ENCODE measurements around the gene LAMA2.
A peak's percentile ranks its signal among the peaks of the same experiment; 100 is the strongest.

LAMA2 gene

DNA sequence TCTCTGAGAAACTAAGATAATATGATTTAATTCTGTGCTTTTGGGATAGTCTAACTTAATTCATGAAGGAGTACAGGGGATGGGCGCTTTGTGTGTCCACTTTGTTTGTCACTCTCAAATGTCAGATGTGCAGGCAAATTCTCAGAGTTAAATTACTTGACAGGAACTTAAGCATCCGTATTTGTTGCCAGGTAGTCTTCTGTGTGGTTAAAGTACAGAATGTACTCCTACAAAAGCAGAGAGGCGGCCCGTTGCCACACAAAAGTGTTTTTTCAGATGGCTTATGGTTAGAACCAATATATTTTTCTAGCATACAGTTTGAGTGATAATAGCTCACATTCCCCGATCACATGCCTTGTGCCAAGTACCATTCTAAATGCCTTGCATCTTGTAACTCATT is 234.4 kb downstream of the LAMA2 start:
- no peak overlapping the region for H3K9ac ChIP-seq (ENCODE audit: low read length in 2 of 2)
- H3K27ac ChIP-seq (ENCODE audit: low read length) = no peak overlapping the region
- H3K4me3 ChIP-seq (ENCODE audit: low read length in 2 of 2) = no peak overlapping the region
- no peaks in the 10 kb centered on the region for H3K4me1 ChIP-seq (ENCODE audit: control insufficient read depth, insufficient read depth, low read length)
- H3K36me3 ChIP-seq (ENCODE audit: control insufficient read depth in 2 of 2, insufficient read depth in 2 of 2, low read length in 2 of 2) = no peaks in the 10 kb centered on the region
- H3K9me3 ChIP-seq (ENCODE audit: control insufficient read depth in 2 of 2, low read length in 2 of 2) = no peaks in the 10 kb centered on the region
- no peaks in the 10 kb centered on the region for H3K27me3 ChIP-seq (ENCODE audit: control insufficient read depth in 1 of 2, insufficient read depth in 2 of 2, low read length in 2 of 2)

DNA sequence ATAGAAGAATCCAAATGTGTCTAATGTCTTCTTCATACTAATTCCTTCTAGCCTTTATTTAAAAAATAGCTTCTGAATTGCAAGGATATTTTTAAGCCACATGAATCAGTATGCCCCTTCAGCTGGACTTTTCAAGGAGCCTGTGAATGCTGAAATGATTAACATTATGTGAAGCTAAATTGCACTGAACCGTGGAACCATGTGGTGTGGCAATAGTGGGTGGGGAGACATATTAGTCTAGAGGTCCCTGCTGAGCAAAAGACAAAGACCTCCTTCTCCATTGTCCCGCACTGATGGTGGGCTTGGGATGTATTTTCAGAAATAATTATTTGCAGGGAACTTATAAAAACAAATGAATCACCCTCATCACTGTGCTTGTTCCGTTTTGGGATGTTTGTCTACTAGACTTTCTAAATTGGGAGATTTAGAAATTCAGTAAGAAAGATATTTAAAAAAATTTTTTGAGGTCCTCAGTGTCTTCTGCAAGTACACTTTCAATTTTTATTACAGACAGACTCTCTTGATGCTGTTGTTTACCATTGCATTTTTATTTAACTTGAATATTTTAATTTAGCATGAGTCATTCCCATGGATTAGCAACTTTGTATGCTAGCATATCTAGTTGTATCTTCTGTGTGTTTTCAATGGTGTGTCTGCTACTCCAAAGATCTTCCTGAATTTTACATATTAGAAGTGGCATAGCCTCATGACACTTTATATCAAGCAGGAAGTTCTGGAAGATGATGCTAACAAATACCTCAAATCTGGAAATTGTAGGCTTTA is 238.1 kb downstream of the LAMA2 start:
- H3K9me3 ChIP-seq (ENCODE audit: control insufficient read depth in 2 of 2, low read length in 2 of 2) = no peaks in the 10 kb centered on the region
- H3K27ac ChIP-seq (ENCODE audit: low read length) = no peak overlapping the region
- no peaks in the 10 kb centered on the region for H3K4me1 ChIP-seq (ENCODE audit: control insufficient read depth, insufficient read depth, low read length)

DNA sequence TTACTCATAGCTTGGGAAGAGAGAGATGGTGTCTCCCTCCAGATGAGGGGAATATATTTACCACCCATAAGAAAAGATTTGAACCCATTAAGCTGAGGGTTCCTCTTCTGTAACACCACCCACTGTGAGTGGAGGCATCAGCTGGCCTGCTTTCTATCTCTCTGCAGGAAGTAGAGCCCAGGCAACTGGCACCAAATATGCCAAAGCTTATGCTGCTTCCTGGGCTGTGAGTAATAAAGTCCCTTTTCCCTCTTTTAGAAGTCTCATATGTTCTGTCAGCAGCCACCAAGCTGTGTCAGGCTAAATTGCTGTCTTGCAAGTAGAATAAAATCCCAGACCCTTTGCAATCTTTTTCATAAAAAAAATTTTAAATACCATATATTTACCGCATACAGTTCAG is 241.4 kb downstream of the LAMA2 start:
- Histone ChIP-seq H3K9me3 (ENCODE audit: control insufficient read depth in 2 of 2, low read length in 2 of 2) (no peaks in the 10 kb centered on the region), H3K36me3 (ENCODE audit: control insufficient read depth in 2 of 2, insufficient read depth in 2 of 2, low read length in 2 of 2) (no peaks in the 10 kb centered on the region), H3K9ac (ENCODE audit: low read length in 2 of 2) (no peak overlapping the region), H3K4me1 (ENCODE audit: control insufficient read depth, insufficient read depth, low read length) (no peaks in the 10 kb centered on the region), H3K4me3 (ENCODE audit: low read length in 2 of 2) (no peak overlapping the region), H3K27me3 (ENCODE audit: control insufficient read depth in 1 of 2, insufficient read depth in 2 of 2, low read length in 2 of 2) (no peaks in the 10 kb centered on the region), H3K27ac (ENCODE audit: low read length) (no peak overlapping the region)

More for the DNA sequence above, 238.1 kb downstream of the LAMA2 start:
- Histone ChIP-seq H3K27me3 (ENCODE audit: control insufficient read depth in 1 of 2, insufficient read depth in 2 of 2, low read length in 2 of 2) (no peaks in the 10 kb centered on the region), H3K36me3 (ENCODE audit: control insufficient read depth in 2 of 2, insufficient read depth in 2 of 2, low read length in 2 of 2) (no peaks in the 10 kb centered on the region), H3K4me3 (ENCODE audit: low read length in 2 of 2) (no peak overlapping the region), H3K9ac (ENCODE audit: low read length in 2 of 2) (no peak overlapping the region)

DNA sequence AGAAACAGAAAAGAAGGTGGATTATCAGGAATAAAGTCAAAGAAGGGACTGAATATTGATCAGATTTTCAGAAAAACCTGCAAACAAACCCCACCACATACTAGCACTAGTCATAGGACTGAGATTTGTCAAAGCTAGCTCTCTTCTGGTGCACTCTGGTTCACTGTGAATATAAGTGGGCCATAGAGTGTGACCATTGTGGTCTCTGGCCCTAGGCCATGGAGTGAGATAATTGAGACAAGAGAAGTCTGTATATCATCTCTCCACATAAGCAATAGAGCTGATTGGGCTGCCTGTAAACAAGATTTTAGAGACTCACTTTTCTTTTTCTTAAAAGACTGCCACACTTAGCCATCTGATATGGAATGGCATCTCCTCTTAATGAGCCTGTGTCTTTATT is 247.2 kb downstream of the LAMA2 start:
- no peaks in the 10 kb centered on the region for H3K4me1 ChIP-seq (ENCODE audit: control insufficient read depth, insufficient read depth, low read length)
- H3K27ac ChIP-seq (ENCODE audit: low read length) = no peak overlapping the region
- no peak overlapping the region for H3K4me3 ChIP-seq (ENCODE audit: low read length in 2 of 2)
- no peaks in the 10 kb centered on the region for H3K36me3 ChIP-seq (ENCODE audit: control insufficient read depth in 2 of 2, insufficient read depth in 2 of 2, low read length in 2 of 2)
- no peaks in the 10 kb centered on the region for H3K9me3 ChIP-seq (ENCODE audit: control insufficient read depth in 2 of 2, low read length in 2 of 2)
- H3K9ac ChIP-seq (ENCODE audit: low read length in 2 of 2) = no peak overlapping the region
- no peaks in the 10 kb centered on the region for H3K27me3 ChIP-seq (ENCODE audit: control insufficient read depth in 1 of 2, insufficient read depth in 2 of 2, low read length in 2 of 2)

DNA sequence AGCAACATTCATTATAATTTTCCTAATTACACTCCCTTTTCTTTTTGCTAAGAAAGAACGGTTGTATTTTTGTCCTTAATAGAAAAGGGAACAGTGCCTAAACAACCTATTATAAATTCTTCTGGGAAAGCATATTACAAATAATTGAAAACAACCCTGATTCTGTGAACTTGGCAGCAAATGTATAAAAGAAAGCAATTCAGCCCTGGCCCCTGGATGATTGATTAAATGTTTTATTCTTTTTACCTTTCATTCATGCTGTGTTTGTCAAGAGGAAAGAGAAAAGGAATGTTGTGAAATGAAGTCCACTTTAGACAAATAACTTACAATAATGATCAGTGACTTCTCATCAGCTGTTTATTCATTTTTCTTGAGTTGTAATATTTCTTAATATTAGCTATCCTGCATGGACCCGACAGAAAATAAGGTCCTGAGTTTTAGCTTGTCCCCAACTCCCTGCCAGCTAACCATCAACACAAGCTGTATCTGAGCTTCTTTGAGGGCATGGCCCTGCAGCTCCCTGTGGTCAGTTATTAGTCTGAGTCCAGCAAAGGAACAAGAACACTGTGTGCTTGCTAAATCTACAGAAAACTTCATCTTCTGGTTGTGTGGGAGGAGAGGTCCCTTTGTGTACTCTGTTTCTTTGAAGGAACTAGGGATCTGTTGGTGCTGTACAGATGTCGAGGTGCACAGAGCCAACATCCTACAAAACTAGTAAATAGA is 248.2 kb downstream of the LAMA2 start:
- Histone ChIP-seq H3K27me3 (ENCODE audit: control insufficient read depth in 1 of 2, insufficient read depth in 2 of 2, low read length in 2 of 2) (no peaks in the 10 kb centered on the region), H3K27ac (ENCODE audit: low read length) (no peak overlapping the region), H3K4me3 (ENCODE audit: low read length in 2 of 2) (no peak overlapping the region), H3K36me3 (ENCODE audit: control insufficient read depth in 2 of 2, insufficient read depth in 2 of 2, low read length in 2 of 2) (no peaks in the 10 kb centered on the region), H3K9ac (ENCODE audit: low read length in 2 of 2) (no peak overlapping the region), H3K9me3 (ENCODE audit: control insufficient read depth in 2 of 2, low read length in 2 of 2) (no peaks in the 10 kb centered on the region), H3K4me1 (ENCODE audit: control insufficient read depth, insufficient read depth, low read length) (no peaks in the 10 kb centered on the region)

DNA sequence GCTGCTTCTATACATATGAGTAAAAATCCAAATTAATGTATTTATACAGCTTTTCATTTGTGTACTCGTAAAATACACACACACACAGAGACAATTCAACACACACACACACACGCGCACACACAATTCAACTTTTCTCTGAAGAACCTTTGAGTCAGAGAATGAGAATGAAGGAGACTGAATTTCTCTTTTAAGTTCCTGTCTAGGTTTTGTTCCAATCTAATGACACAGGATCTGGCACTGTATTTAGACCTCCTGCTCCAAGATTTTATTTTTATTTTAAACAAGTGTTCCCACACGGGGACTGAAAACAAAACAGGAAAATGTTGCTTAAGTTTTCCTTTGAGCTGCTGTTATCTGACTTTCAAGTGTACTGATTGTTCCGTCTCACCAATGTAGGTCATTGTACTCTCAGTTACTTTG is 250.8 kb downstream of the LAMA2 start:
- H3K4me3 ChIP-seq (ENCODE audit: low read length in 2 of 2) = no peak overlapping the region
- no peaks in the 10 kb centered on the region for H3K36me3 ChIP-seq (ENCODE audit: control insufficient read depth in 2 of 2, insufficient read depth in 2 of 2, low read length in 2 of 2)
- no peaks in the 10 kb centered on the region for H3K9me3 ChIP-seq (ENCODE audit: control insufficient read depth in 2 of 2, low read length in 2 of 2)

DNA sequence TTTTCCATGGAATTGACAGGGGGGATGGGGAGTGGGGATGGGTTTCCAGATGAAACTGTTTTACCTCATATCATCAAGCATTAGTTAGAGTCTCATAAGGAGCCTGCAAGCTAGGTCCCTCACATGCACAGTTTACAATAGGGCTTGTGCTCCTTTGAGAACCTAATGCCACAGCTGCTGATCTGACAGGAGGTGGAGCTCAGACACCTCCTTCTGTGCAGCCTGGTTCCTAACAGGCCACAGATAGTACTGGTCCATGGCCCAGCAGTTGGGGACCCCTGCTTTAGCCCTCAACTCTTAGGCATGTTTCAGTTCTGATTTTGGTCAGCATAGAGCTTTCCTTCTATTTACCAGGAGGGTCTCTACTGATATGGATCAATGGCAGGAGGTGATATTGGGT is 251.6 kb downstream of the LAMA2 start:
- no peaks in the 10 kb centered on the region for H3K4me1 ChIP-seq (ENCODE audit: control insufficient read depth, insufficient read depth, low read length)

More for the DNA sequence above, 250.8 kb downstream of the LAMA2 start:
- Histone ChIP-seq H3K9ac (ENCODE audit: low read length in 2 of 2) (no peak overlapping the region), H3K27ac (ENCODE audit: low read length) (no peak overlapping the region), H3K4me1 (ENCODE audit: control insufficient read depth, insufficient read depth, low read length) (no peaks in the 10 kb centered on the region), H3K27me3 (ENCODE audit: control insufficient read depth in 1 of 2, insufficient read depth in 2 of 2, low read length in 2 of 2) (no peaks in the 10 kb centered on the region)

DNA sequence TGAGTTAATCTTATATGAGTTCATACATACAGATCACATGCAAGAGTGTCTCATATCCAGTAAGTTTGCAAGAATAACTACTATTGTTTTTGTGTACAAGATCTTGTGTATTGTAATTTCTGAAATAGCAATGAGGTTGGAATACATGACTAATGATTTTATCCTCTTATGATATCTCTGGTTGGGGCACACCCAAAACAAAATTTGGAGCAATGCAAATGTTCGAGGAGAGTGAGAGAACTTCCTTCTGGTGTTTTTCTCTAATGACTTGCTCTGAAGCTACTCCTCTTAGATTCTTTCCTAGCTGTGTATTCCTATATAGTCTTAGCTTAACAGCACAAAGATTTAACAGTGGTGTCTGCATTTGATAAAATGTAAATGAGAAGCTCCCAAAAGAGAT is 252.5 kb downstream of the LAMA2 start:
- Histone ChIP-seq H3K9me3 (ENCODE audit: control insufficient read depth in 2 of 2, low read length in 2 of 2) (no peaks in the 10 kb centered on the region), H3K36me3 (ENCODE audit: control insufficient read depth in 2 of 2, insufficient read depth in 2 of 2, low read length in 2 of 2) (no peaks in the 10 kb centered on the region), H3K27me3 (ENCODE audit: control insufficient read depth in 1 of 2, insufficient read depth in 2 of 2, low read length in 2 of 2) (no peaks in the 10 kb centered on the region), H3K27ac (ENCODE audit: low read length) (no peak overlapping the region), H3K9ac (ENCODE audit: low read length in 2 of 2) (no peak overlapping the region), H3K4me3 (ENCODE audit: low read length in 2 of 2) (no peak overlapping the region), H3K4me1 (ENCODE audit: control insufficient read depth, insufficient read depth, low read length) (no peaks in the 10 kb centered on the region)

More for the DNA sequence above, 251.6 kb downstream of the LAMA2 start:
- Histone ChIP-seq H3K27me3 (ENCODE audit: control insufficient read depth in 1 of 2, insufficient read depth in 2 of 2, low read length in 2 of 2) (no peaks in the 10 kb centered on the region), H3K9ac (ENCODE audit: low read length in 2 of 2) (no peak overlapping the region), H3K9me3 (ENCODE audit: control insufficient read depth in 2 of 2, low read length in 2 of 2) (no peaks in the 10 kb centered on the region), H3K4me3 (ENCODE audit: low read length in 2 of 2) (no peak overlapping the region), H3K36me3 (ENCODE audit: control insufficient read depth in 2 of 2, insufficient read depth in 2 of 2, low read length in 2 of 2) (no peaks in the 10 kb centered on the region), H3K27ac (ENCODE audit: low read length) (peak overlapping the region; percentile 31)

DNA sequence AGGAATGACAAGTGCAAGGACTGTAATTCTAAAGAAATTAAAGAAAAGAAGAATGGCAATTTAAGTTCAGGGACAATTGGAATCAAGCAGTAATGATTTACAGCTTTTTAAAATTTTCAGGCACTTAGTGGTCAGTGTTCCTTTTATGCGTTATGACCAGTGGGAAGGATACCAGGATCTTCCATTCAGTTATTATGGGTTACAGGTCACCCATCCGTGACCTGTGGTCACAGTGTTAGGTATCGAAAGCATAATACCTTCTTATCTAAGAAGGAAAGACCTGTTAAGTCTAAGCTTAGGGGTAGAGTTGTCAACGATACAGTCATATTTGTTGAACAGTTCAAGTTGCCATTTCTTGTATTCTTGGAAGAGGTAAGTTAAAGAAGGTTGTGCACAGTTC is 253.8 kb downstream of the LAMA2 start:
- Histone ChIP-seq H3K4me1 (ENCODE audit: control insufficient read depth, insufficient read depth, low read length) (no peaks in the 10 kb centered on the region), H3K27me3 (ENCODE audit: control insufficient read depth in 1 of 2, insufficient read depth in 2 of 2, low read length in 2 of 2) (no peaks in the 10 kb centered on the region), H3K9ac (ENCODE audit: low read length in 2 of 2) (no peak overlapping the region), H3K27ac (ENCODE audit: low read length) (no peak overlapping the region), H3K36me3 (ENCODE audit: control insufficient read depth in 2 of 2, insufficient read depth in 2 of 2, low read length in 2 of 2) (no peaks in the 10 kb centered on the region), H3K4me3 (ENCODE audit: low read length in 2 of 2) (no peak overlapping the region), H3K9me3 (ENCODE audit: control insufficient read depth in 2 of 2, low read length in 2 of 2) (no peaks in the 10 kb centered on the region)

DNA sequence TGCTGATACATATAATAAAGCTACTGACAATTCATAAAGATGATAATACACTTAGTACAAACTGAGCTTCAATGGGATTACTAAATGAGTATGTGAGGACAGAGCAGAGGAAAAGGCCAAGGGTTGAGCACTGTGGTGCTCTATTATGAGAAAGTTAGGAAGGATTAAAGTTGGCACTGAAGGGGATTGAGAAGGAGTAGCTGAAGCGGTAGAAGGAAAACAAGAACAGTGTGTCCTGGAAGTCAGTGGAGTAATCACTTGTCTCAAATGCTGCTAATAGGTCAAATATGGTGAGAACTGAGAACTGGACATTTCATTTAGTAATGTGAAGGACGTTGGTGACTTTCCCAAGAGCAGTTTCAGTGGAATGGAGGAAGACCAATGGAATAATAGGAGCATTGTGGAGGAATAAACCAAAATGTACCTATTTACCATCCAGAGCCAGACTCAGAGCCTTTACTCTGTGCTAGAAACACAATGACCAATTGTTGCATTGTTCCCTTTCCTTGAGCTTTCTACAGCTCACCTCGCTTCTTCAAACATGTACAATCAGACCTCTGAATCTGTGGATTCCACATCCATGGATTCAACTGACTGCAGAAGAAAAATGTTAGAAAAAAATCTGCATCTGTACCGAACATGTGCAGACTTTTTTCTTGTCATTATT is 255.9 kb downstream of the LAMA2 start:
- Histone ChIP-seq H3K9me3 (ENCODE audit: control insufficient read depth in 2 of 2, low read length in 2 of 2) (no peaks in the 10 kb centered on the region), H3K27me3 (ENCODE audit: control insufficient read depth in 1 of 2, insufficient read depth in 2 of 2, low read length in 2 of 2) (no peaks in the 10 kb centered on the region), H3K4me3 (ENCODE audit: low read length in 2 of 2) (no peak overlapping the region), H3K36me3 (ENCODE audit: control insufficient read depth in 2 of 2, insufficient read depth in 2 of 2, low read length in 2 of 2) (no peaks in the 10 kb centered on the region), H3K27ac (ENCODE audit: low read length) (no peak overlapping the region), H3K4me1 (ENCODE audit: control insufficient read depth, insufficient read depth, low read length) (no peaks in the 10 kb centered on the region), H3K9ac (ENCODE audit: low read length in 2 of 2) (no peak overlapping the region)

All from stomach smooth muscle (tissue), 2 donors.